ENCODE measurements around the gene ANKRD33. TPM values are rescaled to one million over a fixed set of nuclear protein-coding genes. Genes with fewer than 3 reads are reported as not detected.

The ANKRD33 gene
- total RNA-seq, 1 experiment from 2014 or later: not detected

DNA sequence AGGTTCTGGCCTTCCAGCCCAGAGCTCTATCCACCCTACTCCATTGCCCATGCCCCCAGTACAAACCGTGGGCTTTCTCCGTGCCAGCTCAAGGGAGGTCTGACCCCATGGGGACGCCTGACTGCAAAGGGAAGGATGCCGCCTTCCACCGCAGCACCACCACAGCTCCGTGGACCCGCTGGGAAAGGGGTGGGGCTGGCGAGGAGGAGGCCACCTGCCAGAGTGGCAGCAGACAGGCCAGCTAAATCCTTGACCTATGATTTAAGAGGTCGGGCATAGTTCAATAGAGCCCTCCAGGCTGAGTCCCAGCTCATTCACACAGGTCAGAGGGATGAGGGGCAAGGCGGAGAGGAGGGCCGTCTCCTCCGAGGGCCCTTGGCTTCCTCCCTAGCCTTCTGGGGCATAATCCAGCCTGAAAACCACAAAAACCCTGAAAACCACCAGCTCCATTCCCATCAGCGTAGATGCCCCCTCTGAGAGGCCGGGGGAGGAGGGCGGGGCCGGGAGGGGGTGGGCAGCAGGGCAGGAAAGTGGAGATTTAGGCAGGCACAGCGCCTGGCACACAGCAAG, 24.5 kb upstream of the ANKRD33 start:
- H3K4me3 ChIP-seq (ENCODE audit: low read length): no peak overlapping the region
- no peaks in the 10 kb centered on the region for H3K4me1 ChIP-seq (ENCODE audit: insufficient read depth, low read length)
- ChIA-PET POLR2A (ENCODE audit: unreplicated experiment) (no interaction called here), CTCF (no interaction called here)
- DNase-seq (no peak), ATAC-seq (no peak)
- H3K79me2 ChIP-seq (ENCODE audit: low read length): no peaks in the 10 kb centered on the region
- no peak overlapping the region for H3K9ac ChIP-seq (ENCODE audit: low read length)
- no peak overlapping the region for H3K27ac ChIP-seq (ENCODE audit: low read length)
- intact Hi-C loops (cut with micrococcal nuclease): no loop called here
- no peaks in the 10 kb centered on the region for H3K36me3 ChIP-seq (ENCODE audit: low read depth, low read length)
- H3K27me3 ChIP-seq (ENCODE audit: low read length): no peaks in the 10 kb centered on the region
- no peaks in the 10 kb centered on the region for H3K9me2 ChIP-seq (replicated peaks; ENCODE audit: low read length)
- H3F3A ChIP-seq (ENCODE audit: low read length, unreplicated experiment): no peaks in the 10 kb centered on the region
- BruUV-seq (replicated peaks): no TSS peak
- TF ChIP-seq EZH2phosphoT487 (IDR thresholded peaks at IDR 0.05; ENCODE audit: borderline replicate concordance, low read length): no peak
- TF ChIP-seq EZH2 (IDR thresholded peaks at IDR 0.05; ENCODE audit: low read length, unreplicated experiment): no peak
- TF ChIP-seq, protein P1, sequence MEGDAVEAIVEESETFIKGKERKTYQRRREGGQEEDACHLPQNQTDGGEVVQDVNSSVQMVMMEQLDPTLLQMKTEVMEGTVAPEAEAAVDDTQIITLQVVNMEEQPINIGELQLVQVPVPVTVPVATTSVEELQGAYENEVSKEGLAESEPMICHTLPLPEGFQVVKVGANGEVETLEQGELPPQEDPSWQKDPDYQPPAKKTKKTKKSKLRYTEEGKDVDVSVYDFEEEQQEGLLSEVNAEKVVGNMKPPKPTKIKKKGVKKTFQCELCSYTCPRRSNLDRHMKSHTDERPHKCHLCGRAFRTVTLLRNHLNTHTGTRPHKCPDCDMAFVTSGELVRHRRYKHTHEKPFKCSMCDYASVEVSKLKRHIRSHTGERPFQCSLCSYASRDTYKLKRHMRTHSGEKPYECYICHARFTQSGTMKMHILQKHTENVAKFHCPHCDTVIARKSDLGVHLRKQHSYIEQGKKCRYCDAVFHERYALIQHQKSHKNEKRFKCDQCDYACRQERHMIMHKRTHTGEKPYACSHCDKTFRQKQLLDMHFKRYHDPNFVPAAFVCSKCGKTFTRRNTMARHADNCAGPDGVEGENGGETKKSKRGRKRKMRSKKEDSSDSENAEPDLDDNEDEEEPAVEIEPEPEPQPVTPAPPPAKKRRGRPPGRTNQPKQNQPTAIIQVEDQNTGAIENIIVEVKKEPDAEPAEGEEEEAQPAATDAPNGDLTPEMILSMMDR (conservative IDR thresholded peaks at IDR 0.05; ENCODE audit: low read depth, low read length): no peak
- H2AFZ ChIP-seq (ENCODE audit: low read length): no peak overlapping the region
- H3K4me2 ChIP-seq (ENCODE audit: low read length): no peak overlapping the region
- no peaks in the 10 kb centered on the region for H3K9me3 ChIP-seq (ENCODE audit: low read length)
- H4K20me1 ChIP-seq (ENCODE audit: low read length): no peaks in the 10 kb centered on the region

DNA sequence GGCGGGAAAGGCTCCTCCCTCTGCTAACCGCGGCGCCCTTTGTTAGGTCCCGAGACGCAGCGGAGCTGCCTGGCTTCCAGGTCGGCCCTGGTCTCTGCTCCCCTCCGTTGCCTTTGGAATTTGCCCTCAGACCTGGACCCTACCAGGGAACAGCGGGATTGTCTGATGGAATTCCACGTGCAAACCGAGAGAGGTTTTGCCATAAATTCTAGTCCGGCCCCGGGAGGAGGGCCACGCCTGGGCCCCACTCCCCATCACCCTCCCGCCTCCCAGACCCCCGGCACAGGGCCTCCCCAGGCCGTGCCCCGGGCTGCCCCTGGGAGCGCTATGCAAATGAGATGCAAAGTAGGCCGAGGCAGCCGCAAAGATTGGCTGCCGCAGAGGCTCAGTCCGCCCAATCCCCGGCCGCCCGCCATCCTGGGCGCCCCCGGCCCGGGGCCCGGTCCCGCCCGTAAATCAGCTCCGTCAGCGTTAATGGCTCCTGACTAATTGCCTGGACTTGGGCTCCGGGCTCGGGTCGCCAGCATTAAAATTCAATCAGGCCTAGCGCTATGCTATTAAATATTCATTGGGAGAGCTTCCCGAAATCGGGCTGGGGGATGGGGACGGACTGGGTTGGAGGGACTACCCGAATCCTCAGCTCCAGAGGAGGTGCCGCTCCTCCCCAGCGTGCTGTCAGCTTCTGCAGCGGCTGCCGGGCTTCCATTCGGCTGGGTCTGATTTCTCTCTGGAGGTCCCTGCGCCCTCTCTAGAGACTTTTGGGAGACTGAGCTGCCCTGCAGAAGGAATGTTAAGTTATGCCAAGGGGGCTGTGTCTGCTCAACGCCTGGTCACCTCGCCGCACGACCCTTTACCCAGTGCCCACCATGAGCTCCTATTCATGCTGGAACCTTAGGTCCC, 23.7 kb upstream of the ANKRD33 start:
- H3K4me3 ChIP-seq (ENCODE audit: low read length): no peak overlapping the region
- no peaks in the 10 kb centered on the region for H3K9me3 ChIP-seq (ENCODE audit: low read length)
- ChIA-PET POLR2A (ENCODE audit: unreplicated experiment) (interaction anchor here (0.7 kb wide), 1 partner anchor 86 kb away, joined by 3 read pairs; no protein-coding TSS in a partner anchor), CTCF (no interaction called here)
- no peaks in the 10 kb centered on the region for H3K79me2 ChIP-seq (ENCODE audit: low read length)
- H3K4me1 ChIP-seq (ENCODE audit: insufficient read depth, low read length): no peaks in the 10 kb centered on the region
- H3K9me2 ChIP-seq (replicated peaks; ENCODE audit: low read length): no peaks in the 10 kb centered on the region
- no peak overlapping the region for H3K9ac ChIP-seq (ENCODE audit: low read length)
- H3K36me3 ChIP-seq (ENCODE audit: low read depth, low read length): no peaks in the 10 kb centered on the region
- no peaks in the 10 kb centered on the region for H3K27me3 ChIP-seq (ENCODE audit: low read length)
- H3K4me2 ChIP-seq (ENCODE audit: low read length): no peak overlapping the region
- ATAC-seq (no peak), DNase-seq (no peak)
- intact Hi-C loops (cut with micrococcal nuclease): no loop called here
- H3K27ac ChIP-seq (ENCODE audit: low read length): no peak overlapping the region
- no peak overlapping the region for H2AFZ ChIP-seq (ENCODE audit: low read length)
- H4K20me1 ChIP-seq (ENCODE audit: low read length): no peaks in the 10 kb centered on the region
- TF ChIP-seq EZH2 (IDR thresholded peaks at IDR 0.05; ENCODE audit: low read length, unreplicated experiment) (no peak), EZH2phosphoT487 (IDR thresholded peaks at IDR 0.05; ENCODE audit: borderline replicate concordance, low read length) (no peak)
- TF ChIP-seq, protein P1 (conservative IDR thresholded peaks at IDR 0.05; ENCODE audit: low read depth, low read length): no peak
- BruUV-seq (replicated peaks): no TSS peak
- H3F3A ChIP-seq (ENCODE audit: low read length, unreplicated experiment): no peaks in the 10 kb centered on the region
